Measurements from ENCODE around the gene SP3.
A peak's percentile ranks its signal among the peaks of the same experiment; 100 is the strongest.

Gene SP3

GRCh38 chr2:173966274-173967098 is 1.3 kb upstream of the SP3 start:
- no peak for DNase-seq (ENCODE audit: low spot score)

- peak; percentile 81 for DNase-seq (ENCODE audit: low spot score)
These were observed 405 bp downstream of the SP3 start for GRCh38 chr2:173964565-173965371.

DNA sequence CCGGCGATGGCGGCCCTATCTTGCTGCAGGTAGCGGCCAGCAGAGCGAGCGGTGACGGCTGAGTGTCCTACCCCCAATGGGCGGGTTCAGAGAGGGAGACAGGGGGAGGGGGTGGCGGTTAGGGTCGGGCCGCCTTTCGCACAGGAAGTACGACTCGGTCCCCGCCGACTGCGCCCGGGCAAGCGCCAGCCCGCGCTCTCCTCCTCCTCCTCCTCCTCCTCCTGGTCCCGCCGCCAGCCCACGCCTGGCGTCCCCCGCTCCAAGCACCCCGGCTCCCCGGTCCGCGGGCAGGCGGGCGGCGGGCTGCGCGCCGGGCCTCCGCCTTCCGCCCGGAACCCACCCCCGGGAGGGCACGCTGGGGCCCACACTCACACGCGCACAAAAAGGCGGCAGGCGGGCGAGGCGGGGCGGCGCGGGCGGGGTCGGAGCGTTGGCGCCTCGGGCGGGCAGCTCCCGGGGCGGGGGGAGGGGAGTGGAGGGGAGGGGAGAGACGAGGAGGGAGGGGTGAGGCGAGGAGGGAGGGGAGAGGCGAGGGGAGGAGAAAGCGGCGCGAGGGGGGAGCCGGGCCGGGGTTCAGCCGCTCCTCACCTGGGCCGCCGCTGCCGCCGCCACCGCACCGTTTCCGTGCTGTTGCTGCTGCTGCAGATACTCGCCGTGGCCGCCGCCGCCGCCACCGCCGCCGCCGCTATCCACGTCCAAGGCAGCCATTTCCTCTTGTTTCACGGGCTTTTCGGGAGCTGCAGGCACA is 1.2 kb downstream of the SP3 start:
- DNase-seq (ENCODE audit: low spot score) = peak; percentile 81

DNA sequence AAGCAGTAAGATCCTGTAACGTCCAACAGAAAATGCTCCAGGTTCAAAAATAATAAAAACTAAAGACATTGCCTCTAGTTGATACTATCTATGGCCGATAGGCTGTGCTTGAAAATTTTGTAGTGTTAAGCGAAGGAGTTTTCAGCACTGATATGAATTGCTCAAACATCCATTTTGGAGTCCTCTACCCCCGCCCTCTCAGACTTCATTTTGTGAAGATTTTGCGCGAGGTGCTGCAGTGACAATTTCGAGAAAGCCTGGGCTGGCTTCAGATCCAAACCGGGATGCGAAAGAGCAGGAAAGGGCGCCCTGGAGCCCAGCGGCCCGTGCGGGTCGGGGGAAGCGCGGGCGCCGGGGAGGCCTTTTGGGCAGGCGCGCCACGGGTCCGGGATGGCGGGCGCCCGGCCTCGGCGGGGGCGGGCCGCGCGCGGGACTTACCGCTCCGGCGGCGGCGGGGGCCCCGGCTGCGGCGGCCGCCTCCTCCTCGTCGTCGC is 1.8 kb downstream of the SP3 start:
- peak; percentile 56 for DNase-seq (ENCODE audit: low spot score)

DNA sequence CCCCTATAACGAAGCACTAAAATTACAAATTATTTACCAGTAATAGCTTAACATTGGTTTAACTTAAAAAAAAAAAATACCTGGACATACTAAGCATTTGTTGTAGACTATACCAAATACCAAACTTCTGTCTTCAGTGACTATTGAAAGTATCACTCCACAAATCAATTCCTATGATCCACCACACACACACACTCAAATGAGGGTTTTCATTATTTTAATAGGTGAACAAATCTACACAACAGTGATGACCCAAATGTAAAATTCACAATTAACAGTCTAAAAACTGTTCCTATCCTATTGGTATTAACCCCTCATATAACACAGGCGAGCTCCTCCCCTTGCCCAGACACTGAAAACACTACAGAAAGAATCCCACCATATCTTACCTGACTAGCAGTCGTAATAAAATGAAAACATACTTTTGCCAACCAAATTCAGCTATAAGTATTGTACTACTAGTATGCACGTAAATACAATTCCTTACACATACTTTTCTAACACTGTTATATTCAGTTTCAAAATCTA is 2.5 kb downstream of the SP3 start:
- DNase-seq (ENCODE audit: low spot score) = no peak

DNA sequence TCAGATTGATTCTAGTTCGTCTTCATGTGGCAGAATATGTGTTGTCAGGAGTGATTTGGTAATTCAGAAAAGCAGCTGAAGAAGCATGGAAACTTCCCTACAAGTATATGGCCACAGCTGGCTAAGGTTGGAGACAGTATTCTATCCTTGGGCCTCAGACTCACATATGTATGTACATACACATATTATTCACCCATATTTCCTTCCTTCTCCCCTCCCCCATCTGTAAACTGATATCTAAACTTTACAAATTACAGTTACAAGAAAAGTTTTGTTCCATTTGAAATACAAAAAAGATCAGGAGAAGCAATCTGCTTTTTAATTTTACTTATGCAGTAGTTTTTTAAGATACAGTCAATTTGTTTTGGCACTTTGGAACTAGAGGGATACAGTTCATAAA is 3.1 kb downstream of the SP3 start:
- DNase-seq (ENCODE audit: low spot score) = no peak

DNA sequence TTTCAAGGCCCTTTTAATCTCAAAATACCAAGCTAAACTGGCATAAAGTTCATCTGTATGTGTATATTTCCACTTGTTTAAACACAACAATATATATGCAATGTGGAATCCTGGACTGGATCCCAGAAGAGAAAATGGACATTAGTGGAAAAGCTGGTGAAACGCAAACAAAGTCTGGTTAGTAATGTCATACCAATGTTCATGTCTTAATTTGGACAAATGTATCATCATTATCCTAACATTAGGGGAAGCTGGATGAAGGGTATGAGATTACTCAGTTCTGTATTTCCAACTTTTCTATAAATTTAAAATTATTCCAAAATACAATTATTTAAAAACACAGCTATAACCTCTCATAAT is 3.8 kb downstream of the SP3 start:
- DNase-seq (ENCODE audit: low spot score) = no peak

GRCh38 chr2:173959909-173960308 is 5.3 kb downstream of the SP3 start:
- no peak for DNase-seq (ENCODE audit: low spot score)

GRCh38 chr2:173959358-173959884 is 5.8 kb downstream of the SP3 start:
- DNase-seq (ENCODE audit: low spot score) = no peak

DNA sequence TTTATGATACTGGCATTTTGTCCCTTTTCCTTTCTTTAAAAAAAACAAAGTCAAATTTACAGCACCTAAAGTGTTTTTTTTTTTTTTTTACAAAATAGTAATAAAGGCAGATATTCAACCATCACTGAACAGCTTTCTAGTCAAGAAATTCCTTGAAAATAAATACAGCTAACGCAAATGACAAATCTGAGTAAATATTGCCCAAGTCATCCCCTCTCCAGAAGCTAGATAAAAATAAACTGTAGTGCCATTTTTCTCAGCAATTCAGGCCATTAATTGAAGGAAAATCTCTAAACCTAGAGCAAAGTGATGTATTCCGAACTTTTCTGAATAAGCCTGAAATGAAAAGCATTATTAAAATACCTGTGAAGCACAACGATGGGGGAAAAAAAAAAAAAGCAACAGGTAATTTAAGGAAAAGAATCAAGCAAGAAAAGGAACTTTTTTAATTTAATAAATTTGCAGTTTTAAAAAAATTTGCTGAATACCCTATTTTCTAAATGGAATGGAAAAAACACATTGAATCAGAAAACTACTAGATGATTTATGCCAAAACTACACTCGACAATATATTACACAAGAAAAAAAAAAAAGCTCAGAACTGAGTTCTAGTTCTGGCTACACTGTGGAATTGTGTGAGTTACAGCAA is 6.9 kb downstream of the SP3 start:
- no peak for DNase-seq (ENCODE audit: low spot score)

DNA sequence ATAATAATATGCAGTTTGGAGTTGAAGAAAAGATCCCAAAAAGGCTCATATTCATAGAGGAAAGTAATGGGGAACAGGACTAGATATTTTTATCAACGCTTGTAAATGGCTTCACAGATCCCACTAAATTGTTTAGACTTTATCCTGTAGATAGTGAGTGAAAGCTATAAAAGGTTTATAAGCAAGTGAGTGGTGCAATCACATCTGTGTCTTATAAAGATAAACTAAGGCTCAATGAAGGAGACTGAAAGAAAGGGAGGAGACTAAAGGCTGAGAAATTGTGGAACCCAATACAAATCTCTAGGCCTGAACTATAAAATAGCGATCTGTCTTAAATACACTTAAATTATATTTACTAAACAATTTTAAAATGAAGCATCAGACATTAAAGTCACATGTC is 7.7 kb downstream of the SP3 start:
- no peak for DNase-seq (ENCODE audit: low spot score)

- no peak for DNase-seq (ENCODE audit: low spot score)
These were observed 8.7 kb downstream of the SP3 start for GRCh38 chr2:173956454-173956853.

DNA sequence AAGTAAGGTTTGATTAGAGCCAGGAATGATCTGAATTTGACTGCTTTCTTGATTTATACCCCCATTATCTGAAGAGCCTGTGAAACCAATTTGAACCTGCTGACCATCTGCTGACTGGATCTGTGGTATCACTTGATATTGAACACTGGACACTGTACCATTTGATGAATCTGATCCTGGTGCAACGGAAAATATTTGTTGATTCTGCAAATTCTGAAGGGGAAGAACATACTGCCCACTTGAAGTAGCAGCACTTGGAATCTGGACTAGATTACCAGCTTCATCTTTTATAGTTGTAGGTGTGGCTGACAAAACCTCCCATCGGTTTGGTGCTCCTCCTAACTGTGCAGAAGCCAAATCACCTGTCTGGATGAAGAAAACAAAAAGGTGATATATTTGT is 9.3 kb downstream of the SP3 start:
- DNase-seq (ENCODE audit: low spot score) = no peak

DNA sequence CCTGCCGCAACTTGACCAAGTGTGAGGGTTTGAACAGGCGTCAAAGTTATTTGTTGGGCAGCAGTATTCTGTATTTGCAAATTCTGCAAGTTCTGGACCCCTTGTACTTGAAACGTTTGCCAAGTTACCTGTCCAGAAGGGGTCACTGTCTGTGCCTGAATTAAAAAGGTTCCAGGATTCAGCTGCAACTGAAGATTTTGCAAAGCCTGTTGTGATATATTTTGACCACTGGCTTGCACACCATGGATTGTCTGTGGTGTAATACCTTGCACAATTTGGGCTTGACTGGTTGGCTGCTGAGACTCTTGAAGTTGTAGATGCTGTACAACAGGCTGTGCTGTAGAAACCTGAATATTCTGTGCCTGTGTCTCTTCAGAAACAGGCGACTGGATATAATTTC is 10.2 kb downstream of the SP3 start:
- no peak for DNase-seq (ENCODE audit: low spot score)

DNA sequence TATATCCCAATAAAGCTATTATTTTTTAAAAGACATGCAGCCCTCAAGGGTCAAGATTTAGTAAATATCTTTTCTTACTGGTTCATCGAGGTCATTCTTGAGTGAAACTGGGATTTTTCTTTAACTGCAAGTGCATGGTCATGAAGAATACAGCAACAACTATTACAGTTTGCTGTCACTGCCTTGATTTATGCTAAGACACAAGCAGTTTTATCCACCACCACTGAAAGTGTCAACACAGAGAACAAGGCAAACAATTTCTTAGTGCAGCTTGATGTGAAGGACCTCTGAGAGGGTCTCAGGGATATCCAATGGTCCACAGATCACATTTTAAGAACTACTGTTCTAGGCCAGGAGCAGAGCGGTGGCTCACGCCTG is 12.1 kb downstream of the SP3 start:
- DNase-seq (ENCODE audit: low spot score) = no peak

- no peak for DNase-seq (ENCODE audit: low spot score)
These were observed 12.7 kb downstream of the SP3 start for GRCh38 chr2:173952267-173953046.

DNA sequence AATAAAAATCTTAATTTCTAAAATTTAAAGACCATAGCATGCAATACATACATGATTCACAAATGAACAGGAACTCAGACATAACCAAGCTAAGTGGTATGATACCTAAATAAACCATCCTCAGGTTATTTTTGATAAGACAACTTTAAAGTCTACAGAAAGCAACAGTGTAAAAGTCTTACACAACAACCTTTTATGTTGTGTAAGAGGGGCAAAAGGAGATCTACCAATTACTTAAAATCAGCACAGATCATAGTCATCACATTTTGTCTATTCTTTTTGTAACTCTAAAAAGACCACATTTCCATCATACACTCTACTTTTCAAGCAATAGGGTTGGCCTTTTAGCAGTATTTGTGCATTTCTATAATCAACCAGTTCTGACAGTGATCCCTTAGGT is 16.3 kb downstream of the SP3 start:
- DNase-seq (ENCODE audit: low spot score) = no peak

GRCh38 chr2:173948198-173948597 is 17.0 kb downstream of the SP3 start:
- no peak for DNase-seq (ENCODE audit: low spot score)

- no peak for DNase-seq (ENCODE audit: low spot score)
These were observed 18.0 kb downstream of the SP3 start for GRCh38 chr2:173947131-173947530.

GRCh38 chr2:173943738-173944137 is 21.4 kb downstream of the SP3 start:
- DNase-seq (ENCODE audit: low spot score) = no peak
